ENCODE results near the gene OBP2A.

OBP2A gene

GRCh38 chr9:135581636-135582426, 35.9 kb downstream of the OBP2A start:
- DNase-seq, result no peak

DNA sequence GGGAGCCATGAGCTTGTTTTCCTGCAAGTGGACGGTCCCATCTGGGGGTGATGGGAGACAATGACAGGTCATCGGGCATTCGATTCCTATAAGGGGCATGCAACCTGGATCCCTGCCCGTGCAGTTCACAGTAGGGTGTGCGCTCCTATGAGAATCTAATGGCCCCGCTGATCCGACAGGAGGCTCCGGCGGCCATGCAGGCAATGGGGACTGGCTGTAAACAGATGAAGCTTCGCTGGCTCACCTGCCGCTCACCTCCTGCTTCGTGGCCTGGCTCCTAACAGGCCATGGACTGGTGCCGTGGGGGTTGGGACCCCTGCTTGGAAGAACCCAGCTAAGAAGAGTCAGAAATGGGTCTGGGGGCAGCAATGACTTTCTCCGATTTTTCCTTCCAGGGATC, 36.6 kb downstream of the OBP2A start:
- no peak for DNase-seq

DNA sequence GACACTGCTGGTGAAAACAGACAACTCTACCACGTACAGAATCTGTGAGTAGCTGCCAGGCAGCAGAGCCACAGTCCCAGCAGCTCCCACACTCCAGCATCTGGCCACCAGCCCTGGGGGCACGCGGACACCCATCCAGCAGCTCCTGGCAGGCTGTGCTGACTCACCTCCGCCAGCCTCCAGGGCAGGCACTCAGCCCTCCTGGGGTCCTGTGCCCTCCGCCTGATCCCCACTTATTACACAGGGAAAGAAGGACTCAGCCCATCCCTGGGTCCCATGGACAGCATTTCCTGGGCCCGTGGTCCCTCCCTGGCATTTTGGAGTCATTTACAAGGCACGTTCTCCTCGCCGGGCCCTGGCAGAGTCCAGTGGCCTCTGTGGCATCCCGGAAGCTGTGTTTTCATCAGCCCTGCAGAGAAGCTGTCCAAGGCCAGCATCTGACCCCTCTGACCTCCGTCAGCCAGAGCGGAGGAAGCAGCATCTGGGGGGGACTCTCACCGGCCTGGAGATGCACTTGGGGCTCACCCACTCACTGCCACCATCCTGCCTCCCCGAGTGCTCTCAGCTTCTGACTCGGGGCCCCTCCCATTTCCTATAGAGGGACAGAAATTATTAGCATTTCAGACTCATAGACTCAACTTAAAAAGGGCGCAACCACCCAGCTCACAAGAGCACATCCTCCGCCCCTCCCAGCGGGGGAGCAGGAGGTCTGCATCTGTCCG, 37.2 kb downstream of the OBP2A start:
- no peak for DNase-seq

DNA sequence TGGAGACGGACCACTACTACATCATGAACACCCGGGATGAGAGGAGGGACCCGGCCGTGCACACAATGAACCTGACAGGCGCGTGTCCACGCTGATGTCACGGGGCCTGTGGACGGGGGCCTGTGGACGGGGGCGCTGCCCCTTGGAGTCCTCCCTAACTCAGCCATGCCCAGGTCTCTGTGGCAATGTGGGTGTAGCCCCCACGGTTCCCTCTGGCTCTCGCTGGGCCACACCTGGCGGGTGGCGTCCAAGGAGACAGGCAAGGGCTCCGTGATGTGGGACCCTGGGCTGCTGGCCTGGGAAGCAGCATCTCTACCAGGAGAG, 37.7 kb downstream of the OBP2A start:
- DNase-seq, result no peak

- no peak for DNase-seq
Measured at GRCh38 chr9:135584371-135584770, 38.4 kb downstream of the OBP2A start.

DNA sequence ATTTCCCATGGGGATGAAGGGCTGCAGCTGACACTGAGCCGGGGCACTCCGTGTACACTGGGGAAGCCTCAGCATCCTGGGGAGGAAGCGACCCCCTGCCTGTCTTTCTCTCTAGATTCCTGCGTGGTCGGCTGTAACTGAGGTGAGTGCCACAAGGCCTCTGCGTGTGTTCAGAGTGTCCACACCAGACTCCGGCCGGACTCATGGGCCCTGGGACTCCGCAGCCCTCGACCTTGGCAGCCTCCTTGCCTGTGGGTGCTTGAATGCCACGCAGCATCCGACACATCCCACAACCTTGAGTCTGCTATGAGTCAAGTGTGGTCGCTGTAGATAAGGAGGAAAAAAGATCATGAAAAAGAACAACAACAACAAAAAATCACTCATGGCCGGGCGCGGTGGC, 39.0 kb downstream of the OBP2A start:
- no peak for DNase-seq

DNA sequence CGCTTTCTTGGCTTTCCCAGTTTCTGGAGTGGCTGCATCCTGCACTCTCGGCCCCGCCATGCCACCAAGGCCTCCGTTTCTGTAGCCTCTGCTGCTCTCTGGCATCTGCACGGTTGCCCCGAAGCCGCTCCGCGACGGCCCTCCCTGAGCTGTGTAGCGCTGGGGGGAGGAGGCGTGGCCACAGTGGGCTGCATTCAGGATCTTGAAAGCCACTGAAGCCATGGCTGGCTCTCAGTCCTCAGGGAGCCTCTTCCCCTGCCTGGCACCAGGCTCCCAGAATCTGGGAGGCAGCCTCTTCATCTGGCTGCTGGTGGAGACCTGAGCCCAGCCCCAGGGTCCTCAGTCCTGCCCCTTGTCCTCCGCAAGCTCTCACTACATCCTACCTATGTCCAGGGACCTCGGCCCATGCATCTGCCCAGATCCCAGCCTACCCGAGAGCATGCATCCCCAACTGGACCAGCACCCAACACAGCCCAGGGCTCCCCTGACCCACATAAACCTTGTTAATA, 40.7 kb downstream of the OBP2A start:
- no peak for DNase-seq

DNA sequence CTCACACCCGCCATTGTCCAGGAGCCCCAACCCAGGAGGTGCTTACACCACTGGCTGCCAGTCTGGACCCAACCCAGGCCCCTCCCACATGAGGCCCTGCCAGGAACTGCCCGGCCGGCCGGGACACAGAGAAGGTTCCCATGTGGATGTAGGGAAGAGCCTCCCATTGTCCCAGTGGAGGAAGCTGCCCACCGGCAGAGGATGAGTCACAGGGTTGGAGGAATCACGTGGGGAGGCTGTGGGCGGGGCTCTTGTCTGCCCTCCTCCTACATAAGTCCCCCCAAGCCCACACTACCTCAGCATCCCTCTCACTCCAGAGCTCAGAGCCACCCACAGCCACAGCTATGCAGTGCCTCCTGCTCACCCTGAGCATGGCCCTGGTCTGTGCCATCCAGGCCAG, 41.7 kb downstream of the OBP2A start:
- DNase-seq, result no peak

DNA sequence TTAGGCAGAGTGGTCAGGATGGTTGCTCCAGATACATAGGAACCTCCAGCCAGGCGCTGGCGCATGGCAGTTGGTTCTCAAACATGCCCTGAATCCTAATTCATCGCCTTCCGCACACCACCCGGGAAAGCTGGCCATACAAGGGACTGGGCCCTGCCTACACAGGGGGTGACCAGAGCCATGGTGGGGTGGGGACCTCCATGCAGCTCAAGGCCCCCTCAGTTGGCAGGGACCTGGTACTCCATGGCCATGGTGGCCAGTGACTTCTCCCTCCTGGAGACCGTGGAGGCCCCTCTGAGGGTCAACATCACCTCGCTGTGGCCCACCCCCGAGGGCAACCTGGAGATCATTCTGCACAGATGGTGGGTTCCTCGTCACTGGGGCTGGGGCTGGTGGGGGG, 42.4 kb downstream of the OBP2A start:
- DNase-seq, result no peak

- no peak for DNase-seq
Measured at GRCh38 chr9:135588886-135589595, 43.1 kb downstream of the OBP2A start.

DNA sequence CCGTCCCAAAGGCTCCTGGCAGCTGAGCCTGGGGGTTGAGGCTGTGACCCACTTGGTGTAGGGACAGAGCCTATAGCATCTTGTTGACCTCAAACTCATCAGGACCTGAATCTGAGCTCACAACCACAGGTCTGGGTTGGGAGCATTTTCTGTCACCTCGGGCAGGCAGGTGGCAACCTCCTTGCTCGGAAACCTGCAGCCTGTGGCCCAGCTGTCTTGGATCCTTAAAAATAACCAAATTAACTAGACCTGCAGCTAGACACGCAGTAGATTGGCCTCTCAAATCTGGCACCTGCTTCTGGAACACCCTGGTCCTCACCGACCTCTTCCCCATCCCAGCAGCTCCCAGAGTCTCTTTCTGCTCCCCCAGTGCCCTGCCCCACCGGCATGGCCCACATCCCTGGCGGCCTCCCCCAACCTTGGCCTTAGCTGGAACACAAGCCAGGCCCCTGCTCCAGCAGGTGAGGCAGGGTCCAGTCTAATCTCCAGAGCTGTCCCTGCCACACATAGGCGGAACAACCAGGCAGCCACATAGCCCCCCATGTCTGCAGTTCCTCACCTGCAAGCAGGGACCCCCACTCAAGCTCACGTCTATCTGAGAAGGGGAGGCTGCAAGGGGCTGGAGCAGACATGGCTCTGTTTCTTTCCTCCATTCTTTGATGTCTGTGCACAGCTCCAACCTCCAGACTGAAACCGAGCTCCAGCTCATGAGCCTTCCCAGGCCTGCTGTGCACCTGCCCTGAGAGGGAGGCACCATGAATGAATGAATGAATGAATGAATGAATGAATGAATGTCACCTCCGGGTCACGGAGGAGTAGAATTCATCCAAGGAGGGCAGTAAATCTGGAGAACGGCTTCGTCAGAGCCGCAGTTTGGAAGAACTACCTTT, 43.9 kb downstream of the OBP2A start:
- no peak for DNase-seq

DNA sequence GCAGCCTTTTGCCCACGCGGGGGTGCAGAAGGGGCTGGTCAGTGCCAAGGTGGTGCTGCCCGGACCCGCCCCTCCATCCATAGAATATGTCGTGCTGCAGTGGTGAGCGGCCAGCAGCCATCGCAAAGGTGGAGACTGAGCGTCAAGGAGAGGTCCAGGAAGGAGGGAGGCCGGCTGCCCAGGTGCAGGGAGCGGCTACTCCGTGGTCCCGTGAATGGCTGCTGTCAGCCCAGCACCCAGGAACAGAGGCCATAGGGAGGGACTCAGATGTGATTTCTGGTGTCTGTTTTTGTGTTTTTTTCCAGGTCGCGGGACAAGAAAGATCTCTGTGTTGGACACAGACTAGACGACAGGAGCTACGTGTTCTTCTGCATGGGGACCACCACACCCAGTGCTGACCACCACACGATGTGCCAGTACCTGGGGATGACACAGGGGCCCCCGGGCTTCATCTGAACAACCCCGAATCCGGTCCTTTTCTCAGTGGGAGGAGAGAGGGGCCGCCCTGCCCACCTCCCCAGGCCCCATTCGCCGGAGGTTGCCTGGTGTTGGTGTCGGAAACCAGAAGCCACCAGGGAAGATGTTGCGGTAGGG, 44.7 kb downstream of the OBP2A start:
- DNase-seq, result no peak

DNA sequence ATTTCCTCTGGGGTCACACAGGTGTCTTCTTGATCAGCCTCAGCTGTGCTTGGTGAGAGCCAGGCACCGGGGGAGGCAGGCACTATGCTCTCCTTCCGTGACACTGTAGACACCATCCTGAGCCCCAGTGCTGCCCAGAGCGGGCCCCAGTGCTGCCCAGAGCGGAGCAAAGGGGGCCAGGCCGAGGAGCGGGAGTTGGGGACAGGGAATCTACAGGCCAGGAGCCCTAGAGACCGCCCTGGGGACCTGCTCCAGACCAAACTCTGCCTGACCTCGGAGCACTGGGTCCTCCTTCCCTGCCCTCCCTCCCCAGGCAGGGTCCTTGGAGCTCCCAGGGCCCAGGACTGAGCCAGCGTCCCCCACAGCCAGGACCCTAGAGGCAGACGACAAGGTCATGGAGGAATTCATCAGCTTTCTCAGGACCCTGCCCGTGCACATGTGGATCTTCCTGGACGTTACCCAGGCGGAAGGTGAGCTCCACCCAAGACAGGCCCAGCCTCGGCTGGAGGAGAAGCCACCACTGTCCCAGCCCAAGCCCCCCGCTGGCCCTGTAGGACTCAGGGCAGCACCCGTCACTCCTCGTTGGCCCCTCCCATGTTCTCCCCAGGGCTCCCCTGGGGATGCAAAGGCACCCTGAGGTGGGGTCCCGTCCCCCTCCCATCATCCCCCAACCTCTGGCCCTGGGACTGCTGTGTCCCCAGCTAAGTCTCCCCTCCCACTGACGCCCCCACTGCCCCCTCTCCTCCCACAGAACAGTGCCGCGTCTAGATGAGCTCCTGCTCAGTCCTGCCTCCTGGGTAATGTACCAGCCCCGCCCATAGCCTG, 45.8 kb downstream of the OBP2A start:
- no peak for DNase-seq

DNA sequence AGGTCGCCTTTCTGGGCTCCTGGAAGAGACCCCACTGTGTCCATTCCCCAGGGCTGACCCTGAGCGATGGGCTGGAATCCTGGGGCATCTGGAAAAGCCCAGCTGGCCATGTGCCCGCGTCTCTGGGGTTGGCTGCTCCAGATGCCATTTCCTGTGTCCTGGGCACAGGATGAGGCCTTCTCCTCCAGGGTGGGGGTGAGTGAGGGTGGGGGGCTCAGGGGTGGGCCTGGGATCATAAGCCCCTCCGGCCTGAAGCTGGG, 46.3 kb downstream of the OBP2A start:
- DNase-seq, result no peak

GRCh38 chr9:135592625-135593024, 46.7 kb downstream of the OBP2A start:
- no peak for DNase-seq

DNA sequence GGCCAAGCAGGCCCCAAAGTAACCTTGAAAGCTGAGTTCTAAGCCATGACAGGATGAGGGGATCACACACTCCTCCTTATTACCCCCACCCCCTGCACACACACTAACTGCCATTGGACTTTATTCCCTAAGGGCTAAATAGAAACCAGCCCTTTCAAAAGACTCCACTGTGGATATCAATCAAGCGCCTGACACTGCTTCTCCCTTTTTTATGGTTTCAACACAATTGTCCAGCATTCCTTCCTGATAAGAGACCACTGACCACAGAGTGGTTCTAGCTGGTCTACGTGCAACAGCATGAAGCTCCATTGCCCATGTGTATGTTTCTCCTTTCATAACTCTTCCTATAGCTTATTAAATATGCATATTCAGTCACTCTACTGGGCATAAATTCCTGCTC, 50.3 kb downstream of the OBP2A start:
- no peak for DNase-seq
